ENCODE results near the gene IRX6. TPM values are rescaled to one million over a fixed set of nuclear protein-coding genes. Genes with fewer than 3 reads are reported as not detected.

The IRX6 gene
- total RNA-seq, 1 experiment from 2014 or later, result not detected

- Histone ChIP-seq H3K23me2 (ENCODE audit: insufficient read length, low read depth, low read length, poor library complexity, severe bottlenecking) (no peaks in the 10 kb centered on the region), H3K9ac (ENCODE audit: extremely low read depth, insufficient read length, low read length) (no peak overlapping the region), H4K5ac (ENCODE audit: insufficient read length, low read depth, low read length) (no peak overlapping the region), H3K4me2 (ENCODE audit: insufficient read depth, insufficient read length, low read length) (no peak overlapping the region), H3K14ac (ENCODE audit: insufficient read depth, low read length) (no peak overlapping the region), H4K8ac (replicated peaks; ENCODE audit: insufficient read length, low read depth, low read length) (no peak overlapping the region), H2AFZ (ENCODE audit: low read length) (no peak overlapping the region), H4K91ac (ENCODE audit: insufficient read length, low read depth, low read length) (no peak overlapping the region), H3K4ac (ENCODE audit: low read depth, low read length) (no peak overlapping the region), H2BK120ac (ENCODE audit: low read depth, low read length, poor library complexity, severe bottlenecking) (no peak overlapping the region), H3T11ph (ENCODE audit: low read length) (no peak overlapping the region), H4K20me1 (ENCODE audit: control insufficient read depth, insufficient read depth, insufficient read length) (no peaks in the 10 kb centered on the region), H3K18ac (ENCODE audit: insufficient read length, low read depth, low read length) (no peak overlapping the region), H3K27ac (ENCODE audit: insufficient read length, low read depth, low read length) (no peak overlapping the region), H2BK12ac (ENCODE audit: insufficient read length, low read depth, low read length) (no peak overlapping the region), H2BK15ac (ENCODE audit: low read depth, low read length) (no peak overlapping the region), H3K27me3 (ENCODE audit: insufficient read depth, low read length) (no peaks in the 10 kb centered on the region), H2AK5ac (ENCODE audit: insufficient read length, low read length) (no peak overlapping the region), H3K56ac (ENCODE audit: insufficient read length, low read depth, low read length) (no peak overlapping the region), H2BK20ac (ENCODE audit: low read depth, low read length, poor library complexity, severe bottlenecking) (no peak overlapping the region), H3K9me3 (ENCODE audit: control insufficient read depth, low read depth, low read length) (no peaks in the 10 kb centered on the region), H3K23ac (ENCODE audit: insufficient read length, low read depth, low read length) (no peak overlapping the region), H2BK5ac (ENCODE audit: insufficient read length, low read length) (no peak overlapping the region), H3K4me1 (ENCODE audit: insufficient read depth, low read length) (no peaks in the 10 kb centered on the region), H3K79me2 (ENCODE audit: insufficient read depth, low read length) (no peaks in the 10 kb centered on the region), H3K79me1 (ENCODE audit: insufficient read depth, low read depth, low read length, poor library complexity, severe bottlenecking) (no peaks in the 10 kb centered on the region)
- WGBS (ENCODE audit: extremely low coverage, insufficient read length, low lambda C conversion rate), result no CpG with 5 or more reads among the region's 1 CpG
- Mint-ChIP-seq H3K4me1 (peaks cover 4 to 5% of the 10 kb centered on the region in 2 experiments; a peak in 2 of 4 replicates), H3K4me3 (no peak overlapping the region), H3K27me3 (ENCODE audit: low read depth) (peaks cover 11% of the 10 kb centered on the region), H3K36me3 (ENCODE audit: insufficient read depth in 1 of 3, low read depth in 3 of 3) (no peaks in the 10 kb centered on the region), H3K9me3 (no peaks in the 10 kb centered on the region), H3K27ac (no peak overlapping the region)
- no peak for TF ChIP-seq CTCF (conservative IDR thresholded peaks at IDR 0.05)
- no peak for DNase-seq
Measured at GRCh38 chr16:55277536-55277935, 46.5 kb upstream of the IRX6 start.
